DND-41 (cell line): ENCODE measurements around the gene BICDL2.

Source experiments
- ATAC-seq: fragments of 200-7000 bp; cut with Tn5 transposase; 3 replicates; pipeline ENCODE4 v1.9.1; 2021; ENCODE audit warnings: low read depth; ENCODE audit not compliant: insufficient read depth
- DNase-seq: peaks from one replicate; pipeline ENCODE4 v3.0.0-alpha.2; 2020
- H2AFZ ChIP-seq: 2 replicates; pipeline ENCODE4 v1.6.0; 2012; ENCODE audit warnings: low read depth, low read length
- H3K27ac ChIP-seq: 2 replicates; pipeline ENCODE4 v1.5.1; 2012; ENCODE audit warnings: low read length, inconsistent platforms
- H3K27me3 ChIP-seq: fragments of 200-600 bp; sonication (generic); 2 replicates; pipeline ENCODE4 v1.6.0; 2012; ENCODE audit warnings: low read length, mild to moderate bottlenecking, inconsistent platforms; ENCODE audit not compliant: insufficient read depth, poor library complexity
- H3K36me3 ChIP-seq: 2 replicates; pipeline ENCODE4 v1.5.1; 2012; ENCODE audit warnings: low read length, inconsistent platforms; ENCODE audit not compliant: insufficient read depth
- H3K4me1 ChIP-seq: 2 replicates; pipeline ENCODE4 v1.5.1; 2012; ENCODE audit warnings: mild to moderate bottlenecking, low read length; ENCODE audit not compliant: insufficient read depth
- H3K4me2 ChIP-seq: 2 replicates; pipeline ENCODE4 v1.6.0; 2012; ENCODE audit warnings: mild to moderate bottlenecking, moderate library complexity, low read length, inconsistent platforms; ENCODE audit not compliant: insufficient read depth
- H3K4me3 ChIP-seq, 2 experiments: fragments of 200-600 bp in 1 of 2; shearing (Covaris generic) in 1 of 2; 2 replicates each; pipeline ENCODE4 v1.5.1; 2012 to 2016; ENCODE audit warnings: inconsistent platforms in 2 of 2, low read length in 2 of 2, mild to moderate bottlenecking in 2 of 2, low read depth in 1 of 2, moderate library complexity in 1 of 2
- H3K79me2 ChIP-seq: 2 replicates; pipeline ENCODE4 v1.6.0; 2012; ENCODE audit warnings: low read length, inconsistent platforms; ENCODE audit not compliant: insufficient read depth
- H3K9ac ChIP-seq: 2 replicates; pipeline ENCODE4 v1.6.0; 2012; ENCODE audit warnings: low read depth, mild to moderate bottlenecking, inconsistent platforms, low read length, moderate library complexity
- H3K9me3 ChIP-seq: 2 replicates; pipeline ENCODE4 v1.5.1; 2012; ENCODE audit warnings: low read length, moderate library complexity, mild to moderate bottlenecking, inconsistent platforms; ENCODE audit not compliant: insufficient read depth, severe bottlenecking
- H4K20me1 ChIP-seq: 2 replicates; pipeline ENCODE4 v1.6.0; 2012; ENCODE audit warnings: low read length; ENCODE audit not compliant: insufficient read depth
- EZH2 ChIP-seq: IDR thresholded peaks from 3 replicates; pipeline ENCODE4 v1.6.1; 2012; ENCODE audit warnings: borderline replicate concordance, low read depth, mild to moderate bottlenecking, moderate library complexity, low read length, inconsistent platforms; ENCODE audit not compliant: severe bottlenecking
- TF ChIP-seq, protein P1 (sequence below): IDR thresholded peaks from 2 replicates; pipeline ENCODE4 v1.5.1; 2012; ENCODE audit warnings: borderline replicate concordance, low read length, moderate library complexity, mild to moderate bottlenecking; ENCODE audit not compliant: poor library complexity, severe bottlenecking; ENCODE audit errors: extremely low read depth

Gene BICDL2

DNA sequence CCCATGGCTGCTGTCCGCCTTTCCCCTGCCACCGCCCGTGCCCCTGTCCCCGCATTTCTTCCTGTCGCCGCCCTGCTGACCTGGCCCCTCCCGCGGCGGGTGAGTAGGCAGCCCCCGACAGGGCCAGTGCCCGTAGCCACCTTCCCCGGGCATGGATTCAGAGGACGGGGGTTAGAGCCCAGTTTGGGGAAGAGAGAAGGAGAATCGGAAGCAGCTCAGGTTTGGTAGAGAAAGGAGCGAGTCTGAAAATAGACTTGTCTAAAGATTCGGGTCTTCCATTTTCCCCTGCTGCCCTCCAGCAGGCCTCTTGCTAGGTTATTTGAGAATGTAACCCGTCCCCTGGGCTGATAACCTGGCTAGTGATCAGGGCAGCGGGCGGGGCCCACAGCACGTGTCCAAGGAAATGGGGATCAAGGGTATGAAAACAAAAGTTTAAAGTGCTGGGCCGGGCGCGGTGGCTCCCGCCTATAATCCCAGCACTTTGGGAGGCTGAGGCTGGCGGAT is 31.9 kb downstream of the BICDL2 start:
- peaks cover 48% of the 10 kb centered on the region for H3K4me1 ChIP-seq
- DNase-seq = no peak
- H3K27ac ChIP-seq = no peak overlapping the region
- H3K36me3 ChIP-seq = no peaks in the 10 kb centered on the region
- peak overlapping the region; percentile 55 for H3K9ac ChIP-seq
- peaks cover 5% of the 10 kb centered on the region; the same call in 1 of the 2 replicates for H4K20me1 ChIP-seq
- H2AFZ ChIP-seq = peak overlapping the region; percentile 59
- H3K79me2 ChIP-seq = no peaks in the 10 kb centered on the region
- H3K4me3 ChIP-seq = peak overlapping the region; percentile 17 to 61; a peak in 3 of 4 replicates
- H3K27me3 ChIP-seq = no peaks in the 10 kb centered on the region
- TF ChIP-seq, protein P1, sequence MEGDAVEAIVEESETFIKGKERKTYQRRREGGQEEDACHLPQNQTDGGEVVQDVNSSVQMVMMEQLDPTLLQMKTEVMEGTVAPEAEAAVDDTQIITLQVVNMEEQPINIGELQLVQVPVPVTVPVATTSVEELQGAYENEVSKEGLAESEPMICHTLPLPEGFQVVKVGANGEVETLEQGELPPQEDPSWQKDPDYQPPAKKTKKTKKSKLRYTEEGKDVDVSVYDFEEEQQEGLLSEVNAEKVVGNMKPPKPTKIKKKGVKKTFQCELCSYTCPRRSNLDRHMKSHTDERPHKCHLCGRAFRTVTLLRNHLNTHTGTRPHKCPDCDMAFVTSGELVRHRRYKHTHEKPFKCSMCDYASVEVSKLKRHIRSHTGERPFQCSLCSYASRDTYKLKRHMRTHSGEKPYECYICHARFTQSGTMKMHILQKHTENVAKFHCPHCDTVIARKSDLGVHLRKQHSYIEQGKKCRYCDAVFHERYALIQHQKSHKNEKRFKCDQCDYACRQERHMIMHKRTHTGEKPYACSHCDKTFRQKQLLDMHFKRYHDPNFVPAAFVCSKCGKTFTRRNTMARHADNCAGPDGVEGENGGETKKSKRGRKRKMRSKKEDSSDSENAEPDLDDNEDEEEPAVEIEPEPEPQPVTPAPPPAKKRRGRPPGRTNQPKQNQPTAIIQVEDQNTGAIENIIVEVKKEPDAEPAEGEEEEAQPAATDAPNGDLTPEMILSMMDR = no peak
- no peak for TF ChIP-seq EZH2
- peak overlapping the region; percentile 83 for H3K4me2 ChIP-seq
- no peaks in the 10 kb centered on the region for H3K9me3 ChIP-seq
- ATAC-seq = no peak

DNA sequence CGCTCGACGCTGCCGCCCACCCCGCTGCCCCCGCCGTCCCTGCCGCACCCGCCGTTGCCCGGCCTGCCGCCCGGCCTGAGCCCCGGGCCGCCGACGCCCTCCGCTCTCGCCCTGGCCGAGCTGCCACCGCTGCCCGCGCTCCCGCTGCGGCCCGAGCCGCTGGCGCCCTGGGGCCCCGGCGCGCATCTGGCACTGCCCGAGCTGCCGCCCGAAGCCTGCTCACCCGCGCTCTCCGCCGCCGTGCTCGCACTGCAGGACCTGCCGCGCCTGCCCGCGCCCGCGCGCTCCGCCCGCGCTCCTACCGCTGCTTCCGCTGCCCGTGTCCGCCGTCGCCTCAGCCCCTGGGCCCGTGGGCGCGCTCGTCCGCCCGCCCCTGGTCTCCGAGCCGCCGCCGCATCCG is 32.4 kb downstream of the BICDL2 start:
- Histone ChIP-seq H3K4me3 (peak overlapping the region in 1 of 2 experiments; percentile 61; a peak in 2 of 4 replicates), H3K9me3 (no peaks in the 10 kb centered on the region), H3K27me3 (no peaks in the 10 kb centered on the region), H3K4me1 (peaks cover 48% of the 10 kb centered on the region), H3K79me2 (no peaks in the 10 kb centered on the region), H3K36me3 (no peaks in the 10 kb centered on the region), H3K9ac (peak overlapping the region; percentile 55; the same call in 1 of the 2 replicates), H3K4me2 (peak overlapping the region; percentile 83; the same call in 1 of the 2 replicates), H3K27ac (no peak overlapping the region), H2AFZ (no peak overlapping the region), H4K20me1 (peaks cover 5% of the 10 kb centered on the region; the same call in 1 of the 2 replicates)
- ATAC-seq = no peak
- no peak for TF ChIP-seq EZH2
- TF ChIP-seq, protein P1 = no peak
- DNase-seq = peak; percentile 30

DNA sequence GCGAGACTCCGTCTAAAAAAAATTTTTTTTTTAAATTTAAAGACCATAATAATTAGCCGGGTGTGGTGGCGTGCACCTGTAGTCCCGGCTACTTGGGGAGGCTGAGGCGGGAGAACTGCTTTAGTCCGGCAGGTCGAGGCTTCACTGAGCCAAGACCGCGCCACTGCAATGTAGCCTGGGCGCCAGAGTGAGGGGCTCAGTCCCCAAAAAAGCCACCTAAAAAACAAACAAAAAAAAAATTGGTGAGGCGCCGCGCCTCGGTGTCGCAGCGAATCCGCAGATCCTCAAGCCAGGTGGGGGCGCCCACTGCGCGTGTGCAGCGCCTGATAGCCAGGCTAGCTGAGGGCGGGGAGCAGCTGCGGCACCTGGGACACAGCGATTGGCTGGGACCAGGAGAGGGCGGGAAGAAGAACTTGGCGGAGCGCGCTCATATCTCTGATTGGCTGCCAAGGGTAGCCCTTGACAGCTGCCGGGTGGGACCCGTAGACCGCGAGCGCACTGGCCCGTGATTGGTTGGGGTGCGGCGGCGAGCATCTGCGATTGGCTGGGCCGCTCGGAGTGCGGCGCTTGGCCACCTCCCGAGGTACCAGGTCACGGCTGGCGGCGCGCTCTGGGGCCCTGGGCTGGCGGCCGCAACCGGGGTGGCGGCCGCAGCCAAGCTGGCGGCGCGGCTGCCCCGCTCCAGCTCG is 33.0 kb downstream of the BICDL2 start:
- DNase-seq (peak; percentile 99), ATAC-seq (peak; percentile 98)

More for the DNA sequence above, 33.0 kb downstream of the BICDL2 start:
- no peaks in the 10 kb centered on the region for H3K27me3 ChIP-seq
- H4K20me1 ChIP-seq = peaks cover 5% of the 10 kb centered on the region; the same call in 1 of the 2 replicates
- H3K4me2 ChIP-seq = peak overlapping the region; percentile 83
- TF ChIP-seq, protein P1 = peak; percentile 75
- TF ChIP-seq EZH2 = no peak
- H3K36me3 ChIP-seq = no peaks in the 10 kb centered on the region
- peak overlapping the region; percentile 88 for H2AFZ ChIP-seq
- peak overlapping the region; percentile 55; the same call in 1 of the 2 replicates for H3K9ac ChIP-seq
- no peak overlapping the region for H3K27ac ChIP-seq
- H3K79me2 ChIP-seq = no peaks in the 10 kb centered on the region
- peak overlapping the region in 1 of 2 experiments; percentile 61; a peak in 2 of 4 replicates for H3K4me3 ChIP-seq
- H3K4me1 ChIP-seq = peaks cover 42% of the 10 kb centered on the region
- H3K9me3 ChIP-seq = no peaks in the 10 kb centered on the region
